Thyroid gland (tissue), 4 donors: ENCODE measurements around the gene RPLP1. TPM values are rescaled to one million over a fixed set of nuclear protein-coding genes. Genes with fewer than 3 reads are reported as not detected.
A peak's percentile ranks its signal among the peaks of the same experiment; 100 is the strongest.

Experiments
- DNase-seq, 2 donors: peaks; one replicate each; pipeline ENCODE4 v3.0.0-alpha.2; 2019
- H3K27ac ChIP-seq, 3 donors: fragments of 200-600 bp; sonication (generic); 1 replicate in 2 of 3; 2 replicates in 1 of 3; pipeline ENCODE4 v1.5.1; 2016 to 2019; ENCODE audit warnings: mild to moderate bottlenecking in 1 of 3, moderate library complexity in 1 of 3
- H3K27me3 ChIP-seq: fragments of 200-600 bp; sonication (generic); one replicate; pipeline ENCODE4 v1.5.1; 2019
- H3K36me3 ChIP-seq, 2 donors: fragments of 200-600 bp; sonication (generic); one replicate each; pipeline ENCODE4 v1.5.1; 2016 to 2019
- H3K4me1 ChIP-seq, 2 donors: fragments of 200-600 bp; sonication (generic); one replicate each; pipeline ENCODE4 v1.5.1; 2017 to 2019
- H3K4me3 ChIP-seq, 3 donors: fragments of 200-600 bp; sonication (generic); replicated peaks in 1 of 3; 1 replicate in 2 of 3; 2 replicates in 1 of 3; pipeline ENCODE4 v1.5.1; 2016; ENCODE audit warnings: mild to moderate bottlenecking in 1 of 3
- H3K9me3 ChIP-seq: fragments of 200-600 bp; sonication (generic); one replicate; pipeline ENCODE4 v1.5.1; 2017
- POLR2A ChIP-seq, 2 donors: fragments of 450-650 bp; IDR thresholded peaks; one replicate each; pipeline ENCODE4 v1.6.1; 2017; ENCODE audit warnings: antibody characterized with exemption in 2 of 2, mild to moderate bottlenecking in 2 of 2, moderate library complexity in 1 of 2
- WGBS, 2 donors: methylation state at CpG; one replicate each; pipeline ENCODE4 v1.1.5; 2017; 5-methylcytosine and 5-hydroxymethylcytosine counted together
- intact Hi-C: fragments of 100-400 bp; cut with DNase I; formaldehyde crosslinking; loops from one replicate; pipeline ENCODE4 v1.15.1; 2023
- total RNA-seq, 4 donors: library from RNA; depleted of rRNA; stranded (reverse); fragments of >200 nt; gene quantifications; one replicate each; pipeline ENCODE4 v1.2.3, GENCODE V29; 2016
- TF ChIP-seq, protein P1 (sequence below), 6 experiments: fragments of 200-600 bp in 3 of 6; fragments of 450-650 bp in 3 of 6; sonication (generic) in 3 of 6; IDR thresholded peaks; one replicate each; pipeline ENCODE4 v1.5.1; 2016 to 2019; ENCODE audit warnings: antibody characterized with exemption in 6 of 6, mild to moderate bottlenecking in 2 of 6, inconsistent platforms in 1 of 6, moderate library complexity in 1 of 6

The RPLP1 gene
- total RNA-seq, 4 donors from 2014 or later = 401 to 2,289 (median 606) TPM

DNA sequence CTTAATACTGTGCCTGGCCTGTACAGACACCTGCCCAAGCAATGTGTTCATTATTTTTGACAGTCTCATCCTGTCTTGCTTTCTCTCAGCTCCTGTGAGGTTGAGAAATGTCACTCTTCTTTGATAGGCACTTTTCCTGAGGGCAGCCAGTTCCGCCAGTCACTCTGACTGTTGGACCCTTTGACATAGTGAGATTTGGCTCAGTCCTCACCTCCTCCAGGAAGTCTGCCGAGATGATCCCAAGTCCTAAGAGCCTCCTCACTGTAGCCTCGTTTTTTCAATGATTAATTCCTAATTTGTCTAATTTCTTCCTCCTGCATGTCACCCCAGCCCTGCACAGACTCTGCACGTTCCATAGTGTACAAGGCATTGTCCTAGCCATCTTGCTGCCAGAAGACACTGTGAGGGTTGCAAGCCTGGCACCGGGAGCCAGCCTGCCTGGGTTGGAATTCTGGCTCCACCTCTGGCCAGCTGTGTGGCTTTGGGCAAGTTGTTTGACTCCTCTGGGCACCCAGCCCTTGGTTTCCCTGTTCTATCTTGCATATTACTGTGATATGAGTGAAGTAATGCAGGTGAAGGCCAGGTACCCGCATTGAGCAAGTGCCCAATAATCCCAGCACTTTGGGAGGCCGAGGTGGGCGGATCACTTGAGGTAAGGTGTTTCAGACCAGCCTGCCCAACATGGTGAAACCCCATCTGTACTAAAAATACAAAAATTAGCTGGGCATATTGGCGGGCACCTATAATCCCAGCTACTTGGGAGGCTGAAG, 24.3 kb downstream of the RPLP1 start:
- Histone ChIP-seq H3K9me3 (no peaks in the 10 kb centered on the region), H3K36me3 (no peaks in the 10 kb centered on the region), H3K4me1 (no peaks in the 10 kb centered on the region), H3K4me3 (no peak overlapping the region), H3K27me3 (no peaks in the 10 kb centered on the region), H3K27ac (no peak overlapping the region)
- no peak for DNase-seq
- TF ChIP-seq, protein P1, sequence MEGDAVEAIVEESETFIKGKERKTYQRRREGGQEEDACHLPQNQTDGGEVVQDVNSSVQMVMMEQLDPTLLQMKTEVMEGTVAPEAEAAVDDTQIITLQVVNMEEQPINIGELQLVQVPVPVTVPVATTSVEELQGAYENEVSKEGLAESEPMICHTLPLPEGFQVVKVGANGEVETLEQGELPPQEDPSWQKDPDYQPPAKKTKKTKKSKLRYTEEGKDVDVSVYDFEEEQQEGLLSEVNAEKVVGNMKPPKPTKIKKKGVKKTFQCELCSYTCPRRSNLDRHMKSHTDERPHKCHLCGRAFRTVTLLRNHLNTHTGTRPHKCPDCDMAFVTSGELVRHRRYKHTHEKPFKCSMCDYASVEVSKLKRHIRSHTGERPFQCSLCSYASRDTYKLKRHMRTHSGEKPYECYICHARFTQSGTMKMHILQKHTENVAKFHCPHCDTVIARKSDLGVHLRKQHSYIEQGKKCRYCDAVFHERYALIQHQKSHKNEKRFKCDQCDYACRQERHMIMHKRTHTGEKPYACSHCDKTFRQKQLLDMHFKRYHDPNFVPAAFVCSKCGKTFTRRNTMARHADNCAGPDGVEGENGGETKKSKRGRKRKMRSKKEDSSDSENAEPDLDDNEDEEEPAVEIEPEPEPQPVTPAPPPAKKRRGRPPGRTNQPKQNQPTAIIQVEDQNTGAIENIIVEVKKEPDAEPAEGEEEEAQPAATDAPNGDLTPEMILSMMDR (IDR thresholded peaks at IDR 0.05) = no peak
- no peak for TF ChIP-seq POLR2A (IDR thresholded peaks at IDR 0.05)
- intact Hi-C loops = loop anchor here (5.0 to 10.0 kb wide), 2 partner anchors 618 to 1010 kb away; partner anchors contain the start of gene TLE3
- WGBS, 2 donors = 88 to 91% methylated on average over 9 of the region's 9 CpGs

DNA sequence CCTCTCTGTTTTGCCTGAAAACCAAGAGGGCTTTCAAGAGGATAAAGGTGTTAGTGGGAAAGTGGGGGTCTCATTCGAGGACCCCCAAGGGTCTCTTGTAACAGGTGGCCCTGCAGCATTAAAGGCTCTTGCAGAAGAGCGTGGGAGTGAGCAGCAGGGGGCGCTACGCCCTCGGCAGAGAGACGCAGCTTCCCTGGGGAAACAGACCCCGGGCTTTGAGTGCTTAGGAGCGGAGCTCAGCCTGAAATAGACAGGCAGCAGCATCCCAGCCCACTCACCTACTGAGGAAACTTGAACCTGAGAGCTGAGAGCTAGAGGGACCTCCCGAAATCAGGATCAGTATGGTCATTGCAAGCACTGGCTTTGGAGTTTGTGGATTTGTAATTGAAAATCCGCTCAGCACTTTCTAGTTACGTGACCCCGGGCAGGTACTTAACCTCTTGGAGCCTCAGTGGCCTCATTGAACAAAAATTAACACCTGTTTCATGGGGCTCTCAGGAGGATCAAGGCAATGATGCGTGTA, 25.7 kb downstream of the RPLP1 start:
- Histone ChIP-seq H3K27me3 (no peaks in the 10 kb centered on the region), H3K9me3 (no peaks in the 10 kb centered on the region), H3K27ac (no peak overlapping the region), H3K4me1 (no peaks in the 10 kb centered on the region), H3K36me3 (no peaks in the 10 kb centered on the region), H3K4me3 (no peak overlapping the region)
- TF ChIP-seq POLR2A (IDR thresholded peaks at IDR 0.05) = no peak
- TF ChIP-seq, protein P1 (IDR thresholded peaks at IDR 0.05) = peak in 5 of 6 experiments; percentile 47 to 75 (median 67)
- DNase-seq = peak; percentile 45 to 51
- intact Hi-C loops = loop anchor here (5.0 to 10.0 kb wide), 2 partner anchors 616 to 1009 kb away; partner anchors contain the start of gene TLE3
- WGBS, 2 donors = 16 to 20% methylated on average over 13 of the region's 13 CpGs

DNA sequence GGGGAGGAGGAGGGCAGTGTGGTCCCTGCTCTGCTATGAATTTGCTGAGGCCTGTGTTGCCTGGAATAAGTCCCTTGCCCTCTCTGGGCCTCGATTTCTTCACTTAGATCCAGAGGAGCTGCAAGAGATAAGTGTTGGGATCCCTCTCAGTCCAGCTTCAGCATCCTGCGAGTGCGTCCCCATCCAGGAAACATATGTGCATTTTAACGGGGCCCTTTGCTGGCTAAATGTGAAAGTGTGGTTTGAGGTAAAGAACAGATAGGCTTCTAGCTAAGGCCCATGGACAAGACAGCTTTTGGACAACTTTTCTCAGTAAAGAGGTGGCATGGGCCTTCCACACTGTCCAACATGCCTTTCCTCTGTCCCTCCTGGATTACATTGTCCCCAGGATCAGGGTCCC, 26.5 kb downstream of the RPLP1 start:
- H3K27ac ChIP-seq = no peak overlapping the region
- H3K36me3 ChIP-seq = no peaks in the 10 kb centered on the region
- TF ChIP-seq POLR2A (IDR thresholded peaks at IDR 0.05) = no peak
- TF ChIP-seq, protein P1 (IDR thresholded peaks at IDR 0.05) = no peak
- DNase-seq = no peak
- intact Hi-C loops = loop anchor here (5.0 to 10.0 kb wide), 2 partner anchors 616 to 1008 kb away; partner anchors contain the start of gene TLE3
- no peaks in the 10 kb centered on the region for H3K27me3 ChIP-seq
- no peak overlapping the region for H3K4me3 ChIP-seq
- H3K4me1 ChIP-seq = no peaks in the 10 kb centered on the region
- no peaks in the 10 kb centered on the region for H3K9me3 ChIP-seq
- WGBS, 2 donors = 88% methylated on average over 4 of the region's 4 CpGs; no CpG with 5 or more reads in 1 of the 2 donors

DNA sequence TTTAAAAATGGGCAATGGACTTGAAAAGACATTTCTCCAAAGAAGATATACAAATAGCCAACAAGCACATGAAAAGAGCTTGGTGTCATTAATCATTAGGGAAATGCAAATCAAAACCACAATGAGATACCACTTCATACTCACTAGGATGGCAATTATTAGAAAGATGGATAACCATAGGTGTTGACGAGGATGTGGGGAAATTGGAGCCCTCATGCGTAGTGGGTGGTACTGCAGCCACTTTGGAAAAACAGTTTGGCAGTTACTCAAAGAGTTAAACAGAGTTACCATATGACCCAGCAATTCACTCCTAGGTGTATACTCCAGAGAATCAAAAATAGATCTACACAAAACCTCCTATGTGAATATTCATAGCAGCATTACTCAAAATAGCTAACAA, 27.4 kb downstream of the RPLP1 start:
- Histone ChIP-seq H3K36me3 (no peaks in the 10 kb centered on the region), H3K9me3 (no peaks in the 10 kb centered on the region), H3K27me3 (no peaks in the 10 kb centered on the region), H3K4me1 (no peaks in the 10 kb centered on the region), H3K4me3 (no peak overlapping the region), H3K27ac (no peak overlapping the region)
- TF ChIP-seq POLR2A (IDR thresholded peaks at IDR 0.05) = no peak
- TF ChIP-seq, protein P1 (IDR thresholded peaks at IDR 0.05) = no peak
- WGBS, 2 donors = 97 to 98% methylated on average over 2 of the region's 2 CpGs
- intact Hi-C loops = loop anchor here (5.0 to 10.0 kb wide), 2 partner anchors 615 to 1007 kb away; partner anchors contain the start of gene TLE3
- DNase-seq = no peak

DNA sequence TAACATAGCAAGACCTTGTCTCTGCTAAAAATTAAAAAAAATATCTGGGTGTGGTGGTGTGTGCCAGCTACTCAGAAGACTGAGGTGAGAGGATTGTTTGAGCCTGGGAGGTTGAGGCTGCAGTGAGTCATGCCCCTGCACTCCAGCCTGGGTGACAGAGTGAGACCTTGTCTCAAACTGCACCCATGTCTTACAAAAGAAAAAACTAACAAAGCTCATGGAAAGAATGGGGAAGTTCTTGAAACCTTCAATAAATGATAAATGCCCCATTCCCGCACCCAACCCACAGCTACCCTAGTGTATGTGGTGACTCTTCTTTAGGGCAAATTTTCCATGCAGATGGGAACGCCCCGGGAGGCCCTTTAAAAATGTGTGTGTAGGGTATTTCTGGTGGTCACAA, 28.3 kb downstream of the RPLP1 start:
- 84 to 88% methylated on average over 3 of the region's 3 CpGs for WGBS, 2 donors
- Histone ChIP-seq H3K9me3 (no peaks in the 10 kb centered on the region), H3K4me3 (no peak overlapping the region), H3K36me3 (no peaks in the 10 kb centered on the region), H3K4me1 (no peaks in the 10 kb centered on the region), H3K27me3 (no peaks in the 10 kb centered on the region), H3K27ac (no peak overlapping the region)
- intact Hi-C loops = no loop called here
- TF ChIP-seq, protein P1 (IDR thresholded peaks at IDR 0.05) = no peak
- no peak for TF ChIP-seq POLR2A (IDR thresholded peaks at IDR 0.05)
- no peak for DNase-seq
